ENCODE measurements around the gene NFATC4.

NFATC4 gene

DNA sequence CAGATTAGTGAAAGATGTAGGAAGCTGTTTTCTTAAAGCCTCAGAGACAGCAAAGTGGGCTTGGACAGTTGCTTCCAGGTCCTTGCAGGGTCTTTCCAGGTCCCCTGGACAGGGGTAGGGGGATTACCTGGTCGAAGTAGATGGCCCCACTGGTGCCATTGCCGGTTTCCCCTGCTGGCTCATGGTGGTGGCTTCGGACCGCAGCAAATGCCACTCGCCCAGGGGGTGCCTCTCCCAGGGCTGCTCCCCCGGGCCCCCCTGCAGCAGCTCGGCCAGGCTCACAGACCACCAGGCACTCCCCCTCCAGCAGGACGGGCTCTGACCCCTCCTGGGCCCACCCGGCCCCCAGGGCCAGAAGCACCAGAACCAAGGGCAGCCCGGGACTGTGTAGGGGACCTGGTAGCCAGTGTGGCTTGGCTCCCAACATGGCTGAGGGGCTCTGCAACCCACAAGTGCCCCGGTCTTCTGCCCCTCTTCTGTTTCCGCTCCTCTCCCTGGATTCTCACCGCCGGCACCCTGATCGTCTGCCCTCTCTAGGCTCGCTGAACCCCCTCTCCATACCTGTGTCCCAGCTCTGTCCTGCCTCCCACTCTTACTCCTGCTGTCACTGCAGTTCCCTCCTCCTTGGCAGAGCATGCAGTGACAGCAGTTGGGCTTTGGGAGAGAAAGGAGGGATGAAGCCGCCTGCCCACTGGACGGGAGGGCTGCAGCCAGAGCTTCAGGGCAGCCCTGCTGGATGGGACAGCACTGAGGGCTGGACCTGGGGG is 60.8 kb downstream of the NFATC4 start:
- DNase-seq (ENCODE audit: low read depth in 2 of 2) = no peak
